Prostate gland (tissue), 2 donors: ENCODE results near the gene ARHGEF19.
A peak's percentile ranks its signal among the peaks of the same experiment; 100 is the strongest.

Experiments used
- POLR2A ChIP-seq: fragments of 450-650 bp; IDR thresholded peaks from one replicate; pipeline ENCODE4 v1.6.1; 2016; ENCODE audit warnings: antibody characterized with exemption, mild to moderate bottlenecking
- POLR2AphosphoS5 ChIP-seq: sonication (generic); formaldehyde crosslinking; IDR thresholded peaks from one replicate; pipeline ENCODE4 v1.6.1; 2017; ENCODE audit warnings: antibody characterized with exemption
- TF ChIP-seq, protein P1 (sequence below), 4 experiments: fragments of 200-600 bp in 2 of 4; fragments of 450-650 bp in 2 of 4; sonication (generic) in 2 of 4; IDR thresholded peaks; 1 replicate in 3 of 4; 2 replicates in 1 of 4; pipeline ENCODE4 v1.5.1; 2016 to 2019; ENCODE audit warnings: antibody characterized with exemption in 4 of 4, mild to moderate bottlenecking in 2 of 4, moderate library complexity in 2 of 4

- no peak for TF ChIP-seq POLR2A
- TF ChIP-seq, protein P1, sequence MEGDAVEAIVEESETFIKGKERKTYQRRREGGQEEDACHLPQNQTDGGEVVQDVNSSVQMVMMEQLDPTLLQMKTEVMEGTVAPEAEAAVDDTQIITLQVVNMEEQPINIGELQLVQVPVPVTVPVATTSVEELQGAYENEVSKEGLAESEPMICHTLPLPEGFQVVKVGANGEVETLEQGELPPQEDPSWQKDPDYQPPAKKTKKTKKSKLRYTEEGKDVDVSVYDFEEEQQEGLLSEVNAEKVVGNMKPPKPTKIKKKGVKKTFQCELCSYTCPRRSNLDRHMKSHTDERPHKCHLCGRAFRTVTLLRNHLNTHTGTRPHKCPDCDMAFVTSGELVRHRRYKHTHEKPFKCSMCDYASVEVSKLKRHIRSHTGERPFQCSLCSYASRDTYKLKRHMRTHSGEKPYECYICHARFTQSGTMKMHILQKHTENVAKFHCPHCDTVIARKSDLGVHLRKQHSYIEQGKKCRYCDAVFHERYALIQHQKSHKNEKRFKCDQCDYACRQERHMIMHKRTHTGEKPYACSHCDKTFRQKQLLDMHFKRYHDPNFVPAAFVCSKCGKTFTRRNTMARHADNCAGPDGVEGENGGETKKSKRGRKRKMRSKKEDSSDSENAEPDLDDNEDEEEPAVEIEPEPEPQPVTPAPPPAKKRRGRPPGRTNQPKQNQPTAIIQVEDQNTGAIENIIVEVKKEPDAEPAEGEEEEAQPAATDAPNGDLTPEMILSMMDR (IDR thresholded peaks at IDR 0.05): no peak
- peak; percentile 80 for TF ChIP-seq POLR2AphosphoS5
These were observed 36.6 kb downstream of the ARHGEF19 start for GRCh38 chr1:16175610-16176553.
